ENCODE measurements around the gene ERP44. TPM values are rescaled to one million over a fixed set of nuclear protein-coding genes. Genes with fewer than 3 reads are reported as not detected.

ERP44 gene
- total RNA-seq, 1 experiment from 2014 or later = 10.1 TPM

DNA sequence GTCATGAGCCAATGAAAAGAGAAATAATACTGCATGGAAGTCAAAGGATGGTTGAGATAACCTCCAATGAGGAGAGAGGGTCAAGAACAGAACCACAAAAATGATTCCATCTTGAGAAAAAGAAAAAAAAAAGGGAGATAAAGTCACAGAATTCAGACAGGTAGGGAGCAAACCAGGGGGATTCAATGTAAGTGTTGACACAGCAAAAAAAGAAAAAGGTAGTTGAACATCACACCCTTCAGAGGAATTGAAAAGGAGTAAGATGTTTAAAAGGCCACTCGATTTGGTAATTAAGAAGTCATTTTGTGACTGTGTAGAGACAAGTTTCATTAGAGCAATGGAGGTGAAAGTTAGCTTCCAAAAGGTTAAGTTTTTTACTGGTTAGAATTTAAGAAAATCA, 79.3 kb downstream of the ERP44 start:
- no peak for DNase-seq (ENCODE audit: low read depth, low spot score)
- no peaks in the 10 kb centered on the region for H3K27me3 ChIP-seq (ENCODE audit: control insufficient read depth, insufficient read depth, low read length)
- intact Hi-C loops (cut with micrococcal nuclease; ENCODE audit: unreplicated experiment) (loop anchor here (10.0 kb wide), 1 partner anchor 755 kb away; no protein-coding TSS in a partner anchor), in situ Hi-C loops (cut with HindIII; ENCODE audit: low pct_unique_long_range_greater_than_20kb, low sequenced_read_pairs) (no loop called here)
- ChIA-PET CTCF (no interaction called here), POLR2A (interaction anchor here (0.6 kb wide), 1 partner anchor 242 kb away, joined by 3 read pairs; no protein-coding TSS in a partner anchor)
- H3K27ac ChIP-seq (ENCODE audit: low read length) = no peak overlapping the region
- H3K4me3 ChIP-seq (ENCODE audit: low read depth in 2 of 2, low read length in 2 of 2) = no peak overlapping the region
- H3K36me3 ChIP-seq (ENCODE audit: control insufficient read depth, insufficient read depth, low read length) = no peaks in the 10 kb centered on the region
- H3K4me1 ChIP-seq (ENCODE audit: control insufficient read depth, insufficient read depth, low read length) = no peaks in the 10 kb centered on the region
- H3K9me3 ChIP-seq (ENCODE audit: control insufficient read depth, insufficient read depth, low read depth, low read length) = no peaks in the 10 kb centered on the region
- TF ChIP-seq TCF7L2 (IDR thresholded peaks at IDR 0.05; ENCODE audit: low read depth, low read length) (no peak), SIN3A (IDR thresholded peaks at IDR 0.05; ENCODE audit: borderline replicate concordance, insufficient read depth, low read depth, low read length) (no peak), POLR2AphosphoS5 (IDR thresholded peaks at IDR 0.05; ENCODE audit: low read depth, low read length) (no peak)
- TF ChIP-seq, protein P1, sequence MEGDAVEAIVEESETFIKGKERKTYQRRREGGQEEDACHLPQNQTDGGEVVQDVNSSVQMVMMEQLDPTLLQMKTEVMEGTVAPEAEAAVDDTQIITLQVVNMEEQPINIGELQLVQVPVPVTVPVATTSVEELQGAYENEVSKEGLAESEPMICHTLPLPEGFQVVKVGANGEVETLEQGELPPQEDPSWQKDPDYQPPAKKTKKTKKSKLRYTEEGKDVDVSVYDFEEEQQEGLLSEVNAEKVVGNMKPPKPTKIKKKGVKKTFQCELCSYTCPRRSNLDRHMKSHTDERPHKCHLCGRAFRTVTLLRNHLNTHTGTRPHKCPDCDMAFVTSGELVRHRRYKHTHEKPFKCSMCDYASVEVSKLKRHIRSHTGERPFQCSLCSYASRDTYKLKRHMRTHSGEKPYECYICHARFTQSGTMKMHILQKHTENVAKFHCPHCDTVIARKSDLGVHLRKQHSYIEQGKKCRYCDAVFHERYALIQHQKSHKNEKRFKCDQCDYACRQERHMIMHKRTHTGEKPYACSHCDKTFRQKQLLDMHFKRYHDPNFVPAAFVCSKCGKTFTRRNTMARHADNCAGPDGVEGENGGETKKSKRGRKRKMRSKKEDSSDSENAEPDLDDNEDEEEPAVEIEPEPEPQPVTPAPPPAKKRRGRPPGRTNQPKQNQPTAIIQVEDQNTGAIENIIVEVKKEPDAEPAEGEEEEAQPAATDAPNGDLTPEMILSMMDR (IDR thresholded peaks at IDR 0.05) = no peak
- TF ChIP-seq, protein P2, sequence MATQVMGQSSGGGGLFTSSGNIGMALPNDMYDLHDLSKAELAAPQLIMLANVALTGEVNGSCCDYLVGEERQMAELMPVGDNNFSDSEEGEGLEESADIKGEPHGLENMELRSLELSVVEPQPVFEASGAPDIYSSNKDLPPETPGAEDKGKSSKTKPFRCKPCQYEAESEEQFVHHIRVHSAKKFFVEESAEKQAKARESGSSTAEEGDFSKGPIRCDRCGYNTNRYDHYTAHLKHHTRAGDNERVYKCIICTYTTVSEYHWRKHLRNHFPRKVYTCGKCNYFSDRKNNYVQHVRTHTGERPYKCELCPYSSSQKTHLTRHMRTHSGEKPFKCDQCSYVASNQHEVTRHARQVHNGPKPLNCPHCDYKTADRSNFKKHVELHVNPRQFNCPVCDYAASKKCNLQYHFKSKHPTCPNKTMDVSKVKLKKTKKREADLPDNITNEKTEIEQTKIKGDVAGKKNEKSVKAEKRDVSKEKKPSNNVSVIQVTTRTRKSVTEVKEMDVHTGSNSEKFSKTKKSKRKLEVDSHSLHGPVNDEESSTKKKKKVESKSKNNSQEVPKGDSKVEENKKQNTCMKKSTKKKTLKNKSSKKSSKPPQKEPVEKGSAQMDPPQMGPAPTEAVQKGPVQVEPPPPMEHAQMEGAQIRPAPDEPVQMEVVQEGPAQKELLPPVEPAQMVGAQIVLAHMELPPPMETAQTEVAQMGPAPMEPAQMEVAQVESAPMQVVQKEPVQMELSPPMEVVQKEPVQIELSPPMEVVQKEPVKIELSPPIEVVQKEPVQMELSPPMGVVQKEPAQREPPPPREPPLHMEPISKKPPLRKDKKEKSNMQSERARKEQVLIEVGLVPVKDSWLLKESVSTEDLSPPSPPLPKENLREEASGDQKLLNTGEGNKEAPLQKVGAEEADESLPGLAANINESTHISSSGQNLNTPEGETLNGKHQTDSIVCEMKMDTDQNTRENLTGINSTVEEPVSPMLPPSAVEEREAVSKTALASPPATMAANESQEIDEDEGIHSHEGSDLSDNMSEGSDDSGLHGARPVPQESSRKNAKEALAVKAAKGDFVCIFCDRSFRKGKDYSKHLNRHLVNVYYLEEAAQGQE (IDR thresholded peaks at IDR 0.05; ENCODE audit: insufficient read depth in 1 of 2, low read depth in 2 of 2, low read length in 1 of 2) = no peak
- no peak for ATAC-seq
- BruUV-seq (replicated peaks) = no TSS peak

DNA sequence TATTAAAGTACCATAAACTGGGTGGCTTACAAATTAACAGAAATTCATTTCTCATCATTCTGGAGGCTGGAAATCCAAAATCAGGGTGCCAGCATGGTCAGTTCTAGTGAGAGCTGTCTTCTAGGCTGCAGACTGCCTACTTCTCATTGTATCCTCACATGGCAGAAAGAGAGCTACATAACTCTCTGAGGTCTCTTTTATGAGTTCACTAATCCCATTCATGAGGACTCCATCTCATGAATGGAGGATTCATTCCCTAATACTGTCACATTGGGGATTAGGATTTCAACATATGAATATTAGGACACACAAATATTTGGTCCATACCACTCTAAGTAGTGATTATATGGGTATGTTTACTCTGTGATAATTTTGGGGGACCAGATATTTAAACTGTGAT, 84.0 kb downstream of the ERP44 start:
- ATAC-seq (no peak), DNase-seq (ENCODE audit: low read depth, low spot score) (no peak)
- Histone ChIP-seq H3K27me3 (ENCODE audit: control insufficient read depth, insufficient read depth, low read length) (no peaks in the 10 kb centered on the region), H3K4me3 (ENCODE audit: low read depth in 2 of 2, low read length in 2 of 2) (no peak overlapping the region), H3K27ac (ENCODE audit: low read length) (no peak overlapping the region), H3K9me3 (ENCODE audit: control insufficient read depth, insufficient read depth, low read depth, low read length) (no peaks in the 10 kb centered on the region), H3K36me3 (ENCODE audit: control insufficient read depth, insufficient read depth, low read length) (no peaks in the 10 kb centered on the region), H3K4me1 (ENCODE audit: control insufficient read depth, insufficient read depth, low read length) (no peaks in the 10 kb centered on the region)
- ChIA-PET CTCF (no interaction called here), POLR2A (no interaction called here)
- in situ Hi-C loops (cut with HindIII; ENCODE audit: low pct_unique_long_range_greater_than_20kb, low sequenced_read_pairs) = no loop called here
- intact Hi-C loops (cut with micrococcal nuclease; ENCODE audit: unreplicated experiment) = loop anchor here (5.0 to 10.0 kb wide), 3 partner anchors 193 to 853 kb away; partner anchors contain the start of gene NR4A3
- TF ChIP-seq TCF7L2 (IDR thresholded peaks at IDR 0.05; ENCODE audit: low read depth, low read length) (no peak), SIN3A (IDR thresholded peaks at IDR 0.05; ENCODE audit: borderline replicate concordance, insufficient read depth, low read depth, low read length) (no peak), POLR2AphosphoS5 (IDR thresholded peaks at IDR 0.05; ENCODE audit: low read depth, low read length) (no peak)
- TF ChIP-seq, protein P2 (IDR thresholded peaks at IDR 0.05; ENCODE audit: insufficient read depth in 1 of 2, low read depth in 2 of 2, low read length in 1 of 2) = no peak
- TF ChIP-seq, protein P1 (IDR thresholded peaks at IDR 0.05) = no peak
- no TSS peak for BruUV-seq (replicated peaks)

Data from Panc1 (cell line).